HG03342 (cell line): ENCODE results near the gene CCDC8.
"Not testable (repeated sequence)": the region's sequence is repeated elsewhere in the genome, so short reads cannot be mapped to it uniquely, and the experiment has no call there.

ENCODE experiments used
- ATAC-seq: cut with Tn5 transposase; IDR thresholded peaks from one replicate; pipeline ENCODE4 v1.9.1; 2021; ENCODE audit warnings: mild to moderate bottlenecking, moderate library complexity; ENCODE audit not compliant: unreplicated experiment

Gene CCDC8

DNA sequence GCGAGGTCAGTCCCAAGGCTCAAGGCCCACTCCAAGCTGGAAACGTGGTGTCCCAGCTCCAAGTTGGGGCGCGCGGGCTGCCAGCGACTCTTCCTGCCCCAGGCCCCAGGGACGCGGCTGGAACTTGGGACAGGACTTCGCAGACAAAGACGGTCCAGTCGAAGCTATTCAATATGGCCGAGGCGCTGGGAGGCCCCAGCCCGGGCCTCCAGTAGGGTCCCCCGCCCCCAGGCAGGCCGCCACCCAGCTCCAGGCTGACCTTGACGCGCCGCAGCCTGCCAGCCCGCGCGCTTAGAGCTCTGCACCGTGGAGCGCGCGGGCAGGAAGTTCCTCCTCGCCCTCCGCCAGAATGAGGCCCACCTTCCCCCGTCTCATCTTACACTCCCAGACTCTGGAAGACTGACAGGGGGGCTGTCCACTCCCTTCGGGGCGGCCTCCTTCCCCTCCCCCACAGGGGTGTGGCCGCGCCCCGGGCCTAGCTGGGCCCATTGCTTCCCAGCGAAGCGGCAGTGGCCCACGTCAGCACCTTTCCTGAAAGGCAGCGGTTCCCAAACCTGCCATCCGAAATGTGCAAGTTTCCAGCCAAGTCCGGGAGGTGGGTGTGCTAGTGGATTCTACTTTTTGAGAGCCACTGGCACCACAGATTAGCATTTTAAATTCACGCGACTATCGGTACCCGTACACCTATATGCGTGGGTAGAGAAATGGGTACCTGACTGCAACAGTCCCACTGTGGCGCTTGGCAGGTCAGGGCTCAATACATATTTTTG, at the start of gene CCDC8:
Gene CCDC8, minus strand, starts transcription at position 303 of the 770 bp plus-strand sequence. CDS start 754 bp downstream, outside the sequence.
- no peak for ATAC-seq

- ATAC-seq: no peak
Observed at GRCh38 chr19:46461537-46461936, 48.2 kb upstream of the CCDC8 start.

DNA sequence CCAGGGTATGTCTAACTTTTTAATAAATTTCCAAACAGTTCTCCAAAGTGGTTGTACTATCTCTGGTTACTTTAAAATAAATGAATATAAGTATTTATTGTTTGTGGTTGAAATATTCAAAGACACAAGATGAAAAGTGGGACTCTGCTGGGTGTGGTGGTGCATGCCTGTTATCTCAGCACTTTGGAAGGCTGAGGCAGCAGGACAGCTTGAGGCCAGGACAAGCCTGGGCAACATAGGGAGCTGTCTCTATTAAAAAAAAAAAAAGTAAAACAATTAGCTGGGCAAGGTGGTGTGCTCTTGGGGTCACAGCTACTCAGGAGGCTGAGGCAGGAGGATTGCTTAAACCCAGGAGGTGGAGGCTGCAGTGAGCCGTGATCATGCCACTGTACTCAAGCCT, 47.6 kb upstream of the CCDC8 start:
- no peak for ATAC-seq

- ATAC-seq: no peak
Observed at GRCh38 chr19:46460055-46460454, 46.7 kb upstream of the CCDC8 start.

- no peak for ATAC-seq
Observed at GRCh38 chr19:46456930-46457329, 43.6 kb upstream of the CCDC8 start.

GRCh38 chr19:46454244-46454643, 40.9 kb upstream of the CCDC8 start:
- no peak for ATAC-seq

- no peak for ATAC-seq
Observed at GRCh38 chr19:46453661-46454060, 40.3 kb upstream of the CCDC8 start.

DNA sequence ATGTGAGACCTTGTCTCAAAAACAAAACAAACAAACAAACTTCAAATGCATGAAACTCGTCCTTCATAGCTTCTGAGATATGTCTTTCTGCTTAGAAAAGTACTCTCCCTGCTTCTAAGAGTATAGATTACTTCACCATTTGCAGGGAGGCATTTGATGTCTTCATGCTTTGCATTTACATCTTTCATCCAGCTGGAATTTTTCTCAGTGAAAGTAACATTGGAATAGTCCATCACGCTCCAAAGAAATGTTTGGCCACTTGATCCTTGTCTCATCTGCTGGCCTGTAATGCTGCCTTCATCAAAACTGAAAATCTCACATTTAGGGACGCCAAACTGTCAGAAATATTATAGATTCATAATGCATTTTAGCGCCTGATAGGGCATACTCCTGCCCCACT, 38.8 kb upstream of the CCDC8 start:
- ATAC-seq: no peak

DNA sequence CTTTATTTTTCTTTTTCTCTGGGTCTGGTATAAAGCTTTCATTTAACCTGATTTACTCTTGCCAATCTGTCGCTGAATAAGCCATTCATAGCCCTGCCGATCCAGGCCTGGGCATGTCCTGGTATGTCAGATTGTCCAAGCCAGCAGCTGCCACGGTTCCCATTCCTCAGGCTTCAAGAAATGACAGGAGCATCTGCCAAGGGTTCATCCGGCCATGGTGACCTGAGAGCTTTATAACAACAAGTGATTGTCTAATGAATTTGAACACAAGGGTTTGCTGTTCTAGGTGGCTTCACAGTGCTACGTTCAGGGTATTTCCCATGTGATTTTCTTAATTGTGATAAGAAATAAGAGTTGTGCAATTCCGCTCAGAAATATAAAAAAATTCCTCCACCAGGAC, 38.0 kb upstream of the CCDC8 start:
- no peak for ATAC-seq

- ATAC-seq: no peak
Observed at GRCh38 chr19:46450737-46451136, 37.4 kb upstream of the CCDC8 start.

DNA sequence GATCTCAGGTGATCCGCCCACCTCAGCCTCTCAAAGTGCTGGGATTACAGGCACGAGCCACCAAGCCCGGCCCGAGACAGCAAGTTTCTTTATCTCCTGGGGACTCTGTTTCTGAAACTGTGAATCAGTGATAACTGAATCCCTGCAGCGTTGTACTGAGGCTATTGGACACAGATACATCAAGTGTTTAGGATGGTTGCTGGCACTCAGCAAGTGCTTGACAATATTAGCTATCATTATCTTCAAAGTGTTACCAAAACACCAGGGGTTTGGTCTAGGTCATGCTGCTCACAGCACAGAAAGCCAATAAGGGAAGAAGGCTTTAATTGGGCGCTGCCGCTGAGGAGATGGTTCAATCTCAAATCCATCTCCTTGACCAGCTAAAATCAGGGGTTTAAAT, 35.9 kb upstream of the CCDC8 start:
- no peak for ATAC-seq

DNA sequence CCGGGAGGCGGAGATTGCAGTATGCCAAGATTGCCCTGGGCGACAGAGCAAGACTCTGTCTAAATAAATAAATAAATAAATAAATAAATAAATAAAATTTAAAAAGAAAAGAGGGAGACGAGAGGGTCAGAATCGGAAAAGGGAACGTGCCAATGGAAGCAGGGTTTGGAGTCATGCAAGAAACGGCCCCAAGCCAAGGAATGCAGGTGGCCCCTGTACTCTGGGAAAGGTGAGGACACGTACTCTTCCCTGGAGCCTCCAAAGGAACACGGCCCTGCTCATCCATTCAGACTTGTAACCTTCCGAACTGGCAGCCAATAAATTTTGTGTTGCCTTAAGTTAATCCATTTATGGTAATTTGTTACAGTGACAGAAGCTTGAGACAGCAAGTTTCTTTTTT, 35.2 kb upstream of the CCDC8 start:
- ATAC-seq: no peak

DNA sequence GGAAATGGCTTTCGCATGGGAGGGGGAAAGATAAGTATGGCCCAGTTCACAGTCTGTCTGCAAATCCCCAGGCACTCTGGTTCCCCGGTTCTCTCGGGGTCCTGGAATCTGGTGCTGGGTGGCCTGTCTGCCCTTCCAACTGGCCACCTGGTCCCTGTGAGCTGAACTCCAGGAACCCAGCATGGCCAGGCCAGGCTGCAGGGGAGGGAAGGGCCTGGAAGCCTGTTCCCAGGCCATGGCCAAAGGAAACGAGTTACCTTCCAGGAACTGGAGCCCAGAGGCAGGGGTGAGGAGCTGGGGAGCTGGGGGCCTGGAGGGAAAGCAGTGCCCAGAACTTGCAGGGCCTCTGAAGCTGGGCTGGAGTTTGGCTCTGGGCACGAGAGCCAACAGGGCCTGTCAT, 34.5 kb upstream of the CCDC8 start:
- no peak for ATAC-seq

- no peak for ATAC-seq
Observed at GRCh38 chr19:46447006-46447405, 33.6 kb upstream of the CCDC8 start.

GRCh38 chr19:46446021-46446420, 32.7 kb upstream of the CCDC8 start:
- no peak for ATAC-seq

DNA sequence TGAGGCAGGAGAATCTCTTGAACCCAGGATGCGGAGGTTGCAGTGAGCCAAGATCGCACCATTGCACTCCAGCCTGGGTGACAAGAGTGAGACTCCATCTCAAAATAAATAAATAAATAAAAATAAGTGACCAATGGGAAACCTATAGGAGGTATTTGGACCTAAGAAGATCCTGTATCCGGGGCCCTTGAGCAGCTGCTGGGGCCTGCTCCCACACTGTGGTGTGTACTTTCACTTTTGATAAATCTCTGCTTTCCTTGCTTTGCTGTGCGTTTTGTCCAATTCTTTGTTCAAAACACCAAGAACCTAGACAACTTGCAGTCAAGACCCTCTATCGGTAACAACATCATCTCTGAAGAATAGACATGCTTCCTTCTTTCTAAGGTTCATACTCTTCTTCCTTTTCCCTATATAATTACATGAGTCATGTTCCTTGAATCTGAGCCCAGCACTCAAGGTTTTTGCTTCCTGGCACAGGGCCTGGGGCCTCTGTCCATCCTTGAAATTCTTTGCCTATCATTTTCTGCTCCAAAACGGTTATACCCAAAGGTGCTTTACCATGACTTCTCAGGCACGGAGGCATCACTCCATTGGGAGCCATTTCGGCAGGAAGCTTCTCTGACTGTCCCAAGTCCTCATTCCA, 29.6 kb upstream of the CCDC8 start:
- no peak for ATAC-seq

- no peak for ATAC-seq
Observed at GRCh38 chr19:46441866-46442265, 28.5 kb upstream of the CCDC8 start.

DNA sequence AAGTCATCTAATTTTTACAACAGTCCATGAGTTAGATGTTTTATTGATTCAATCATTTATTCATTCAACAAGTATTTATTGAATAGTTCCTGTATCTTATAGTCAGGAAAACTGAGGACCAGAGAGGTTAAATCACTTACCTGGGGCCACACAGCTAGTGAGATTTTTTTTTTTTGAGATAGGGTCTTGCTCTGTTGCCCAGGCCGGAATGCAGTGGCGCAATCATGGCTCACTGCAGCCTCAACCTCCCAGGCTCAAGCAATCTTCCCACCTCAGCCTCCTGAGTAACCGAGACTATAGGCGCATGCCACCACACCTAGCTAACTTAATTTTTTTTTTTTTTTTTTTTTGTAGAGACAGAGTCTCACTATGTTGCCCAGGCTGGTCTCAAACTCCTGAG, 22.3 kb upstream of the CCDC8 start:
- not testable (repeated sequence) for ATAC-seq

DNA sequence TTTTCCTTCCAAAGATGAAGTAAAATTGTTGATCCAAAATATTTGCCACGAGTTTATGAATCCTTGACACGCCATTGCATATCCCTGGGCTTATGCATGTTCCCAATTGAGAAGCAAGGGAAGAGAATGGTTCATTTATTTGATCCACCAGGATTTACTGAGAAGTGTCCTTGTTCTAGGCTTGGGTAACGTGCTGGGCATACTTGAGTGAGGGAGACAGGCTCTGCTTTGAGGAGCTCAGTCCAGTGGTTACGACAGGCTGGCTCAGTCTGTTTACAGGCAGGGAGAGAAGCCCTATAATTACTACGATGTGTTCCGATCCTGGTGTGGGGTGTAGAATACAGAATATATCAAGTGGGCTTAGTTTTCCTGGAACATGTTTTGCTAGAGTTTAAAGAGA, 21.6 kb upstream of the CCDC8 start:
- ATAC-seq: no peak

DNA sequence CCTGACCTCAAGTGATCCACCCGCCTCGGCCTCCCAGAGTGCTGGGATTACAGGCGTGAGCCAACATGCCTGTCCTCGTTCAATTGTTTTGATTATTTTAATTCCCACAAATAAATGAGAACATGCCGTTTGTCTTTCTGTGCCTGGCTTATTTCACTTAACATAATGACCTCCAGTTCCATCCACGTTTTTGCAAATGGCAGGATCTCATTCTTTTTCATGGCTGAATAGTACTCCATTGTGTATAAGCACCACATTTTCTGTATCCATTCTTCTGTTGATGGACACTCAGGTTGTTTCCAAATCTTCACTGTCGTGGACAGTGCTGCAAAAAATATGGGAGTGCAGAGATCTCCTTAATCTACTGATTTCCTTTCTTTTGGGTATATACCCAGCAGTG, 20.1 kb upstream of the CCDC8 start:
- ATAC-seq: not testable (repeated sequence)

DNA sequence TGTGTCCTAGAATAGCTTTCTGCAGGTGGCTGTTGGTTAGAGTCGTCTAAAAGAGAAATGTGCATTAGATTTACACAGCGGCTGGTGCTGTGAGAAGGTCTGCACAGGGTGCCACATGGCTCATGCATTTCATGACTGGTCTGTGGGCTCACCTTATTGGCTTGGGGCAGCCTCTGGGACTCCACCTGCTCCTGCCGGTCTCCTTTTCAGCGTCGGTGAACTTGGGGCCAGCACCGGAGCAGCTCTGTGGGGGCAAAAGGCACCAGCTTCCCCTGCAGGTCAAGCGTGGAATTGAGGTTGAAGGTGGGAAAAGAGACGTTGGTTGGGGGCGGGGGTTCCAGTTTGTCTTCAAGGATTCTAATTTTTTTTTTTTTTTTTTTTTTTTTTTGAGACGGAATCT, 18.5 kb upstream of the CCDC8 start:
- no peak for ATAC-seq

GRCh38 chr19:46429999-46430398, 16.6 kb upstream of the CCDC8 start:
- ATAC-seq: no peak
